ENCODE results near the gene FERD3L.

The FERD3L gene

GRCh38 chr7:19116121-19117090 is 28.8 kb downstream of the FERD3L start:
- no peak for DNase-seq

- no peak for DNase-seq
These were observed 30.7 kb downstream of the FERD3L start for GRCh38 chr7:19114551-19114855.

- DNase-seq, result no peak
These were observed 31.2 kb downstream of the FERD3L start for GRCh38 chr7:19113855-19114550.

- DNase-seq, result no peak
These were observed 32.2 kb downstream of the FERD3L start for GRCh38 chr7:19113002-19113350.

- no peak for DNase-seq
These were observed 32.8 kb downstream of the FERD3L start for GRCh38 chr7:19112274-19113001.

- DNase-seq, result no peak
These were observed 33.5 kb downstream of the FERD3L start for GRCh38 chr7:19111474-19112273.

- DNase-seq, result no peak
These were observed 34.4 kb downstream of the FERD3L start for GRCh38 chr7:19110776-19111175.

- no peak for DNase-seq
These were observed 35.0 kb downstream of the FERD3L start for GRCh38 chr7:19110026-19110730.

- no peak for DNase-seq
These were observed 35.9 kb downstream of the FERD3L start for GRCh38 chr7:19109000-19109946.

- DNase-seq, result no peak
These were observed 37.7 kb downstream of the FERD3L start for GRCh38 chr7:19107356-19108146.

GRCh38 chr7:19107081-19107355 is 38.2 kb downstream of the FERD3L start:
- DNase-seq, result no peak

GRCh38 chr7:19106241-19107080 is 38.8 kb downstream of the FERD3L start:
- DNase-seq, result no peak

- no peak for DNase-seq
These were observed 39.7 kb downstream of the FERD3L start for GRCh38 chr7:19105546-19105945.

- no peak for DNase-seq
These were observed 40.4 kb downstream of the FERD3L start for GRCh38 chr7:19104811-19105210.

GRCh38 chr7:19102884-19103283 is 42.3 kb downstream of the FERD3L start:
- no peak for DNase-seq

- DNase-seq, result no peak
These were observed 43.3 kb downstream of the FERD3L start for GRCh38 chr7:19101909-19102308.

- DNase-seq, result no peak
These were observed 43.7 kb downstream of the FERD3L start for GRCh38 chr7:19101472-19101871.

GRCh38 chr7:19099924-19100323 is 45.3 kb downstream of the FERD3L start:
- no peak for DNase-seq

GRCh38 chr7:19099194-19099593 is 46.0 kb downstream of the FERD3L start:
- no peak for DNase-seq
